ENCODE results near the gene SETBP1. TPM values are rescaled to one million over a fixed set of nuclear protein-coding genes. Genes with fewer than 3 reads are reported as not detected.

The SETBP1 gene
- total RNA-seq, 1 donor: 22.8 TPM

DNA sequence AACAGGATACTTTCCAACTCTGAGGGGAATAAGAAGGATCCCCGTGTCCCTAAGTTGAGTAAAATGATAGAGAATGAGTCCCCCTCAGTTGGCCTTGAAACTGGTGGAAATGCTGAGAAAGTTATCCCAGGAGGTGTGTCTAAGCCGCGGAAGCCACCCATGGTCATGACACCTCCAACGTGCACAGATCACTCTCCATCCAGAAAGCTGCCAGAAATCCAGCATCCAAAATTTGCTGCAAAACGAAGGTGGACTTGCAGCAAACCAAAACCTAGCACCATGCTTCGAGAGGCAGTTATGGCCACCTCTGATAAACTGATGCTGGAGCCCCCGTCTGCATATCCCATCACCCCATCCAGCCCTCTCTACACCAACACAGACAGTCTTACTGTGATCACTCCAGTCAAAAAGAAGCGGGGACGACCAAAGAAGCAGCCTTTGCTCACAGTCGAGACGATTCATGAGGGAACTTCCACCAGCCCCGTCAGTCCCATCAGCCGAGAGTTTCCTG is 270.1 kb downstream of the SETBP1 start:
- H3K4me2 ChIP-seq (ENCODE audit: insufficient read depth, low read length): no peak overlapping the region
- no peaks in the 10 kb centered on the region for H3K4me1 ChIP-seq (ENCODE audit: insufficient read depth, low read length)
- no peaks in the 10 kb centered on the region for H3K36me3 ChIP-seq (ENCODE audit: insufficient read depth, low read length)
- H4K20me1 ChIP-seq (ENCODE audit: insufficient read depth, low read length): no peaks in the 10 kb centered on the region
- no peaks in the 10 kb centered on the region for H3K79me2 ChIP-seq (ENCODE audit: insufficient read depth, low read length)
- no peaks in the 10 kb centered on the region for H3K9me3 ChIP-seq (ENCODE audit: low read depth, low read length)
- TF ChIP-seq CTCF (IDR thresholded peaks at IDR 0.05; ENCODE audit: extremely low read depth, low read depth, low read length): no peak
- no peak overlapping the region for H3K4me3 ChIP-seq (ENCODE audit: insufficient read depth, low read length)
- DNase-seq (ENCODE audit: insufficient read length, low spot score, missing footprints): no peak
- H2AFZ ChIP-seq (ENCODE audit: low read length): no peak overlapping the region
- H3K27me3 ChIP-seq (ENCODE audit: insufficient read depth, low read length): no peaks in the 10 kb centered on the region
- no peak overlapping the region for H3K27ac ChIP-seq (ENCODE audit: low read depth, low read length)

GRCh38 chr18:44951748-44952147 is 271.1 kb downstream of the SETBP1 start:
- Histone ChIP-seq H3K27me3 (ENCODE audit: insufficient read depth, low read length) (no peaks in the 10 kb centered on the region), H3K9me3 (ENCODE audit: low read depth, low read length) (no peaks in the 10 kb centered on the region), H3K36me3 (ENCODE audit: insufficient read depth, low read length) (no peaks in the 10 kb centered on the region), H3K4me3 (ENCODE audit: insufficient read depth, low read length) (no peak overlapping the region), H3K27ac (ENCODE audit: low read depth, low read length) (no peak overlapping the region), H2AFZ (ENCODE audit: low read length) (no peak overlapping the region), H3K4me1 (ENCODE audit: insufficient read depth, low read length) (no peaks in the 10 kb centered on the region), H3K4me2 (ENCODE audit: insufficient read depth, low read length) (no peak overlapping the region), H4K20me1 (ENCODE audit: insufficient read depth, low read length) (no peaks in the 10 kb centered on the region), H3K79me2 (ENCODE audit: insufficient read depth, low read length) (no peaks in the 10 kb centered on the region)
- DNase-seq (ENCODE audit: insufficient read length, low spot score, missing footprints): no peak
- TF ChIP-seq CTCF (IDR thresholded peaks at IDR 0.05; ENCODE audit: extremely low read depth, low read depth, low read length): no peak

DNA sequence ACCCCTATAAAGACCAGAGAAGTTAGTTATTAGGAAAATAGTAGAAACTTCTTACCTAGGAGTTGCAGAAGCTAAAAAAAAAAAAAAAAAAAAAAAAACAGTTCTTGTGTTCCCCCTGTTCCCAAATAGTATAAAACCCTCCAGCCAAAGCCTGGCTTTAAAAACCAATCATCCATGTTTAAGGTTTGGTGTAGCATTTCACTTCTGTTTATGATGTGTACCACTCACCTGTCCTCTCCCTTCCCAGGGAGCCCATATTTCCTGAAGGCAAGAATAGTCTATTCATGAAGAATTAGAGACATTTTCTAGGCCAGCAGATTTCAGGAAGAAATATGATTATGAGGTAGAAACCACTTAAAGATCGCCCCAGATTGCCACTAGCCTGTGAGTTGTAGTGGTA is 273.6 kb downstream of the SETBP1 start:
- H3K79me2 ChIP-seq (ENCODE audit: insufficient read depth, low read length): no peaks in the 10 kb centered on the region
- H4K20me1 ChIP-seq (ENCODE audit: insufficient read depth, low read length): no peaks in the 10 kb centered on the region
- no peak overlapping the region for H3K27ac ChIP-seq (ENCODE audit: low read depth, low read length)
- no peaks in the 10 kb centered on the region for H3K4me1 ChIP-seq (ENCODE audit: insufficient read depth, low read length)
- no peak for DNase-seq (ENCODE audit: insufficient read length, low spot score, missing footprints)
- no peak overlapping the region for H3K4me3 ChIP-seq (ENCODE audit: insufficient read depth, low read length)
- TF ChIP-seq CTCF (IDR thresholded peaks at IDR 0.05; ENCODE audit: extremely low read depth, low read depth, low read length): no peak
- H3K36me3 ChIP-seq (ENCODE audit: insufficient read depth, low read length): no peaks in the 10 kb centered on the region
- H3K27me3 ChIP-seq (ENCODE audit: insufficient read depth, low read length): no peaks in the 10 kb centered on the region
- H3K9me3 ChIP-seq (ENCODE audit: low read depth, low read length): no peaks in the 10 kb centered on the region
- H3K4me2 ChIP-seq (ENCODE audit: insufficient read depth, low read length): no peak overlapping the region
- no peak overlapping the region for H2AFZ ChIP-seq (ENCODE audit: low read length)

- no peak for TF ChIP-seq CTCF (IDR thresholded peaks at IDR 0.05; ENCODE audit: extremely low read depth, low read depth, low read length)
- no peak overlapping the region for H3K4me2 ChIP-seq (ENCODE audit: insufficient read depth, low read length)
- H4K20me1 ChIP-seq (ENCODE audit: insufficient read depth, low read length): no peaks in the 10 kb centered on the region
- no peaks in the 10 kb centered on the region for H3K36me3 ChIP-seq (ENCODE audit: insufficient read depth, low read length)
- H3K27me3 ChIP-seq (ENCODE audit: insufficient read depth, low read length): no peaks in the 10 kb centered on the region
- H3K4me3 ChIP-seq (ENCODE audit: insufficient read depth, low read length): no peak overlapping the region
- no peaks in the 10 kb centered on the region for H3K79me2 ChIP-seq (ENCODE audit: insufficient read depth, low read length)
- no peak overlapping the region for H2AFZ ChIP-seq (ENCODE audit: low read length)
- no peaks in the 10 kb centered on the region for H3K4me1 ChIP-seq (ENCODE audit: insufficient read depth, low read length)
- no peak overlapping the region for H3K27ac ChIP-seq (ENCODE audit: low read depth, low read length)
- no peaks in the 10 kb centered on the region for H3K9me3 ChIP-seq (ENCODE audit: low read depth, low read length)
- no peak for DNase-seq (ENCODE audit: insufficient read length, low spot score, missing footprints)
These were observed 275.1 kb downstream of the SETBP1 start for GRCh38 chr18:44955825-44956224.

Measured in osteoblast (primary cell).